ELR (cell line): ENCODE measurements around the gene CPT1B.
"Not testable (repeated sequence)": the region's sequence is repeated elsewhere in the genome, so short reads cannot be mapped to it uniquely, and the experiment has no call there.

Experiments
- DNase-seq: peaks from one replicate; pipeline ENCODE4 v3.0.0-alpha.2; 2015; ENCODE audit warnings: low read depth

CPT1B gene

DNA sequence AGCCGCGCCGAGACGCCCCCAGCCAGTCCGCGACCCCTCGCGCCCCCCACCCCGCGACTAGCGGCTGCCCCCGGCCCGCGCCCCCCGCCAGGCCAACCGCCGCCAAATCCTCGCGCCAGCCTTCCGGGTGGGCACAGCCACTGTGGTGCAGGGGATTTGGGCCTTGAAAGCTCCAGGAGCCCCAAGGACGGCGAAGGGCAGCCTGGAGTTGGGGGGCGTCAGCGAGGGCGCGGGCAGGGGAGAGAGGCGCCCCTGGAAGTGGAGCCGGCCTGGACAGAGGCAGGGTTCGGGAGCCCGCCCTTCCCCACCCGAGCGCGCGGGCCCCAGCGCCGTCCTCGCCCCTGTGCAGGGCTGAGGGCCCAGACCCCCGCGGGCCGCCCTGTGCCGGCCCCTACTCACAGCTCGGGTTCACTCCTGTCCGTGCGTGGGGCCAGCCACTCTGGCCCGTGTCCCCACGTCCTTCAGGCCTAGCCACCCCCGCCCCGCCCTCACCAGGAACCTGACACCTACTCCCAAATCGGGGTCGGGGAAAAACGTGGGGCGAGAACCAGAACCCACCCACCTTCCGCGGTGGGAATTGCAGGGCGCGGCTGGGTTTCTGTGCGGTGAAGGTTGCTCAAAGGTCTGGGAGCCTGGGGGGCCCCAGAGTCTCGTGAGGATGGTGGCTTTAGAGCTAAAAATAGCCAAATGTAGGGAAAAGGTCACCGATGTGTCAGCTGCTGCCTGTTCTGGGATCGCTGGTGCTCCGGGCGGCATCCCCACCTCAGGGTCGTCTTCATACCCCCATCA is at the start of gene CPT1B:
Gene CPT1B (minus strand): TSS at position 441 of the 789 bp plus-strand sequence. CDS start 512 bp downstream, outside the sequence.
- DNase-seq = no peak

GRCh38 chr22:50626850-50627641 is 48.8 kb upstream of the CPT1B start:
- no peak for DNase-seq

GRCh38 chr22:50626314-50626849 is 48.2 kb upstream of the CPT1B start:
- no peak for DNase-seq

GRCh38 chr22:50625568-50626313 is 47.5 kb upstream of the CPT1B start:
- DNase-seq = no peak

DNA sequence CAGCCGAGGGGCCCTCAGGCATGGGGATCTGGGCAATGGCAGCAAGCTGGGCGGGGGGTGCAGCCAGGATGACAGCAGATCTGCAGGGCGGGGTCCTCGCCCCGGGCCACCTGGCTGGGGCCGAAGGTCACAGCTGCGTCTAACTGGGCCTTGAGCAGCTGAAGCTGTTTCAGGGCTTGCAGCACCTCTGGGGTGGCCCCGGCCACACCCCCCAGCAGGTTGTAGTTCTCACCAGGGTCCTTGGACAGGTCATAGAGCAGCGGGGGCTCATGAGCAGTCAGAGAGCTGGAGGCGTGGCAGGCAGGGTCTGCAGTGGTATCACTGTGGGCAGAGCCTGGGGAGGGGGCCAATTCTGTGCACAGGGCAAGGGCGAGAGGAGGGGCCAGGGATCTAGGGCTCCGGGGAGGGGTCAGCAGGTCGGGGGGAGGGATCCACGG is 46.9 kb upstream of the CPT1B start:
- DNase-seq = no peak

- no peak for DNase-seq
These were observed 46.3 kb upstream of the CPT1B start for GRCh38 chr22:50624347-50625130.

DNA sequence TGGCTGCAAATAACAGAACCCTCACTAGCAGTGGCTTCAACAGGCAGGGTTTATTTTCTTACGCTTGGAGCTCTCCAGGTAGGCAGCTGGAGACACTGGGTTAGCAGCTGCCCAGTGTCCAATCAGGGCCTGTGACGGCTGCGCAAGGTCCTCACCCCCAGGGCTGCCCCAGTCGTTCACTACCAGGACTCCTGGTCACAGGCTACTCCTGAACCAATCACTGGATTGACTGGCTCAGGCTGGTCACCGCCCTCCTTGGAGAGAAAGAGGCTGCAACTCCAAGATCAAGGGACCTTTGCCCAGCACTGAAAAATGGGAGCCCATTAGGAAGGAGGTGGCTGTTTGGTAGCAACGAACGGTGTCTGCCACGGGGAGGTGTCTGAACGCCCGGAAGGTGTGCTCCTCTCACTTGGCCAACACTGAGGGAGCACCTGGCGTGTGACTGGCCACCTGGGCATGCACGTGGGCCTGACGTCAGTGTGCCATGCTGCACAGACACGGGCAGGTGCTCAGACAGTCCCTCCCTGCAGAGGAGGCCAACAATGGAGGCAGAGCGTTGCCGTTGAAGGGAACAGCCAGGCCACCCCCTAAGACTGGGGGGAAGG is 44.6 kb upstream of the CPT1B start:
- no peak for DNase-seq

DNA sequence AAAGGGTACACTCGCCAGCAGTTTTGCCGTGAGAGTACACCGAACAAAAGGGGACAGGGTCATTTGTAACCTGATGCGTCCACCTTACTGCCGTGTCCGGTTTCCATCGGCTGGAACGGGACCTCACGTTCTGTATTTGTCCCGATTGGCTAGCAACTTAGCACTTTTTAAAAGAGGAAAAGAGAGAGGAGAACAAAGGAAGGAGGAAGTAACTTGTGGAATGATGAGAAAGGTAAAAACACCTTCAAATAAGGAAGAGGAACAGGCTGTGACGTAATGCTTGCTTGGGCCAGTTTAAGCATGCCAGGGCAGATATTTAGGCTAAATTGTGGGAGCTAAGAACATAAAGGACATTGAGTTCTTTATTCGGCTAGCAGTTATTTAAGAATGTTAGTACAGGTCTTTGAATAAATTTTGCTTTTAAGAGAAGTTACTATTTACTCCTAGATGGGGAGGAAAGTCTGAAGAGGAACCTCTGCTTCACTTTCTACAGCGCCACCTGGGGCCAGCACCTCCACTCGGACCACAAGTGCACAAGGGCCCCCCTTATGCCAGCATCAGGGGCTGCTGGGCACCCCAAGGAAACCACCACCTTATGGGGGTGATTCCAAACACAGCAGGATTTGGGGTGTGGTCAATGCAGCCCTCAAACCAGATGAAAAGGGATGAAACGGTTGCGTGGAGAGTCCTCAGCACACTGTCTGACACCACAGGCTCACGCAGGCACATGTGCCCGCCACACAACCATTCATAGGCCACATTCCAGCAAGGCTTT is 43.9 kb upstream of the CPT1B start:
- no peak for DNase-seq

DNA sequence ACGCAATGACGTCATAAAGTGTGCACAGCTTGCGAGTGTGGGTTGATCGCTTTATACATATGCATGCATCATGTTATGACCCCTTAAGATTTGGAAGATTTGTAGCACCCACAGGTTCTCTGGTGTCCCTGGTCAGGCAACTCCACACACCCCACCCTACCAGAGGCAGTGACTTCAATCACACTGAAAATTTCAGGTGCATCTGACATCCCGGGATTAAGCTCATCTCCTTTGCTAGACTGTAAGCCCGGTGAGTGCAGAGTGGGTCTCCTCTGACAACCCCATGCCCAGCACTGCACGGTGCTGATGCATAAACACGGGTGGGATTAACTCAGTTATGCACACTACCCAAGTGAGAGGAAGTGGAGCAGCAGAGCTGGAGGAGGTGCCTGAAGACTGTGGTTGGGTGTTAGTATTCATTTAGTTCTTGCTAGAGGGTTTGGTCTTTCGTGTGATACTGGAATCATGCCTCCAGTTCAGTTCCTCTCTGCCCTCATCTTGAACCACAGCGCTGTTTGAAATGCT is 43.2 kb upstream of the CPT1B start:
- no peak for DNase-seq

DNA sequence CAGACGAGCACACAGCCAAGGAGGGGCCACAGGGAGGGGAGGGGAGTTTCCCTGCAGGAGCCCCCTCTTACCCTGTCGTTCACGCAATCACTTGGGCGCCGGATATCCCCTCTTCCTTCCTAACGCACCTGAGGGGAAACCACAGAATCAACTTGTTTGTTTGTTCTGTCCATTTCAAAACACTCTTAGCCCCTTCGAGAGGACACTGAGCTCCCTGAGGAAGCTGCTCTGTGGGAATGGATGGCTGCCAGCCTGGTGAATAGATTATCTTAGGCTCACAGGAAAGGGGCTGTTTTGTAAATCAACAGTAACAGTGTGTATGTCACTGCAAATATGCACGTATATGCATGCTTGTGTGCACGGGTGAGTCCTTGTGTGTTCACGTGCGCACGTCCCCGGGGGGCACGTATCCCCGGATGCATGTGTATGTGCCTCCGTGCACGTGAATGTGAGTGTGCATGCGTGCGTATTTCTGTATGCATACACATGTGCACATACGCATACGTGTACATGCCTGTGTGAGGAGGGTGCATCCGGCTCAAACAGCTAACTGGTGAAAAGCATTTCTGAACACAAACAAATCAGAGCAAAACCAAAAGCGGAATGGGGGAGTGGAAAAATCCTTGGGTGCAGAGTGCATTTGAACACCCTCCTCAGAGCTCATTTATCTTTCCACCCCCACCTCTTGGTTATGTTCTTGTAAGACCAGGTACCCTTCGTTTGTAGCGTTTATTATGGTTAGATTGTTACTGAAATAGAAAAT is 42.5 kb upstream of the CPT1B start:
- no peak for DNase-seq

DNA sequence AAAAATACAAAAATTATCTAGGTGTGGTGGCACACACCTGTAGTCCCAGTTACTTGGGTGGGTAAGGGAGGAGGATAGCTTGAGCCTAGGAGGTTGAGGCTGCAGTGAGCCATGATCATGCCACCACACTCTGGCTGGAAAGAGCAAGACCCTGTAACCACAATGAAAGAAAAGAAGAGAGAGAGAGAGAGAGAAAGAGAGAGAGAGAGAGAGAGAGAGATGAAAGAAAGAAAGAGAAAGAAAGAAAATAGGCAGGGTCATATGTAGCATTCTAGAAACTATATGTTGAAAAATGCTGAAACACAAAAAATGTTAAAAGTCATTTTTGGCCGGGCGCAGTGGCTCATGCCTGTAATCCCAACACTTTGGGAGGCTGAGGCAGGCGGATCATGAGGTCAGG is 36.1 kb upstream of the CPT1B start:
- DNase-seq = not testable (repeated sequence)

DNA sequence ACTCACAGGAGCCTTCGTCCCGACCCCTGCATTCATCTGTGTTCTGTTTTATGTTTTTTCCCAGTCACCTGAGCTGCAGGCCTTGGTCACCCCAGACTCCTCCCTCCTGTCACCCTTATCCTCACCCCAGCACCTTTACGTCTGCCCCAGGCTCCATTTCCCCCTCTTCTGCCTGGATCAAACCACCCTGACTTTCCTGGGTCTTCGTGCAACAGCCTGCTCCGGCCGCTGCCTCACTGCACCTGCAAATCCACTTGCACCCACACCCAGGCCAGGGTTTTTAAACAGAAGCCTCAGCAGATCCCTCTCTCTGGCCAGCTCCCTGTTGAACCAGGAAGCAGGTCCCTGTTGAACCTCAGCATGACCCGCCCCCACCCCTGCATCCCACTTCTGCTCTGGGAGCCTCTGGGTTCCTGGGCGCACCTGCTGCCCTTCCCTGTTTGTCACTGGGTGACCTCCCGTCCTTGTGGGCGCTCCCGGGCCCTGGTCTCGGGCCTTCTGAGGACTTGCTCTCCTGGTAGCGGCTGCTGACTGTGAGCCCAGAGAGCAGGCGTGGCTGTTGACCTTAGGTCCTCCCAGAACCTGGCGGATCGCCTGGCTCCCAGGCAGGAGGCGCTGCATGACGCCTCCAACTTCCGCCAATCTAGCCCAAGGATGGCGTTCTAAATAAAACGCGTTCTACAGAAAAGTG is 35.2 kb upstream of the CPT1B start:
- no peak for DNase-seq

- no peak for DNase-seq
These were observed 34.4 kb upstream of the CPT1B start for GRCh38 chr22:50612528-50613221.

- no peak for DNase-seq
These were observed 33.9 kb upstream of the CPT1B start for GRCh38 chr22:50612168-50612527.

DNA sequence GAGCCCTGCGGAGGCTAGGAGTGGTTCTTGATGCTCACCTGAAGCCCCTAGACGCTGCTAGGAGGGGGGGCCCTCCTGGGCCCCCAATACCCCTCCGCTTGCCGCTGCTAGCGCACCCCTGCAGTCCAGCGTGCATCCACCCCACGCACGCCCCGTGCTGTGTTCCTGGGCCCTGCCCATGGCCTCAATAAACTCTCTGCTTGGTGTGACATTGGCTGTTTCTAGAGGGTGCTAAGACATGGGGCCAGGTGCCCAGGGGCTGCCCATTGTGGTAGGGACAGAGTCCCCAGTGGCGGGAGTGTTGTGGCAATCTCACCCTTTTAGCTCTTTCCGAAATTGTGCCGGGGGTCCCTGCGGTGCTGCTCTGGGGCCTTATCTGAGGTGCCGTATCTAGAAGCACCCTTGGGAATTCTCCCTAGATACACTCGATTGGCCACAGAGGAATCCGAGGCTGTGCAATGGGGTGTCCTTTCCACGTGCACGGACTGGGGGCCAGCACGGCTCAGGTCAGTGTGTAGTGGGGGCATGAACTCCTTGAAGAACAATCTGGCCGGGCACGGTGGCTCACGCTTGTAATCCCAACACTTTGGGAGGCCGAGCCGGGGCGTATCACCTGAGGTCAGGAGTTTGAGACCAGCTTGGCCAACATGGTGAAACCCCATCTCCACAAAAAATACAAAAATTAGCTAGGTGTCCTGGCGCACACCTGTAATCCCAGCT is 33.3 kb upstream of the CPT1B start:
- no peak for DNase-seq

GRCh38 chr22:50610581-50610980 is 32.4 kb upstream of the CPT1B start:
- DNase-seq = no peak

GRCh38 chr22:50610041-50610451 is 31.8 kb upstream of the CPT1B start:
- DNase-seq = no peak
